GM19025 (cell line): ENCODE results near the gene TOGARAM1.

Source experiments
- ATAC-seq: cut with Tn5 transposase; IDR thresholded peaks from one replicate; pipeline ENCODE4 v1.9.1; 2021; ENCODE audit warnings: mild to moderate bottlenecking, low read depth, moderate library complexity; ENCODE audit not compliant: unreplicated experiment

TOGARAM1 gene

DNA sequence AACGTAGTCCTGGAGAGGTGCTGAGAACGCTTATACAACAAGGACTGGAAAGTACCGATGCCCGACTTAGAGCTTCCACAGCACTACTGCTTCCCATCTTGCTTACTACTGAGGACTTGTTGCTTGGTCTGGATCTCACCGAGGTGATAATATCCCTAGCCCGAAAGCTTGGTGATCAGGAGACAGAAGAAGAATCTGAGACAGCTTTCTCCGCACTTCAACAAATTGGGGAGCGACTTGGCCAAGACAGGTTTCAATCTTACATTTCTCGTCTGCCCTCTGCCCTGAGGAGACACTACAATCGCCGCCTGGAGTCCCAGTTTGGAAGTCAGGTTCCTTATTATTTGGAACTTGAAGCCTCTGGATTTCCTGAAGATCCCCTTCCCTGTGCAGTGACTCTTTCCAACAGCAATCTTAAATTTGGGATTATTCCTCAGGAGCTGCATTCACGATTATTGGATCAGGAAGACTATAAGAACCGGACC, 1.1 kb downstream of the TOGARAM1 start:
- no peak for ATAC-seq

DNA sequence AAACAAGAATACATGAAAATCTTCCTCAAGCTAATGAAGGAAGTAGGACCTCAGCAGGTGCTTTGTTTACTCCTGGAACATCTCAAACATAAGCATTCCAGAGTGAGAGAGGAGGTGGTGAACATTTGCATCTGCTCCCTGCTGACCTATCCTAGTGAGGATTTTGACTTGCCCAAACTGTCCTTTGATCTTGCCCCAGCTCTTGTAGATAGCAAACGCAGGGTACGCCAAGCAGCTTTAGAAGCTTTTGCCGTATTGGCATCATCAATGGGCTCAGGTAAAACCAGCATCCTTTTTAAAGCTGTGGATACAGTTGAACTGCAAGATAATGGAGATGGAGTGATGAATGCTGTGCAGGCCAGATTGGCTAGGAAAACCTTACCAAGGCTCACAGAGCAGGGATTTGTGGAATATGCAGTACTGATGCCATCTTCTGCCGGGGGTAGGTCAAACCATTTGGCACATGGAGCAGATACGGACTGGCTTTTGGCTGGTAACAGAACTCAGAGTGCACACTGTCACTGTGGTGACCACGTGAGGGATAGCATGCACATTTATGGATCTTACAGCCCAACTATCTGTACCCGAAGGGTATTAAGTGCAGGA, 1.9 kb downstream of the TOGARAM1 start:
- ATAC-seq: no peak

- no peak for ATAC-seq
Observed at GRCh38 chr14:44966601-44967336, 4.8 kb downstream of the TOGARAM1 start.

DNA sequence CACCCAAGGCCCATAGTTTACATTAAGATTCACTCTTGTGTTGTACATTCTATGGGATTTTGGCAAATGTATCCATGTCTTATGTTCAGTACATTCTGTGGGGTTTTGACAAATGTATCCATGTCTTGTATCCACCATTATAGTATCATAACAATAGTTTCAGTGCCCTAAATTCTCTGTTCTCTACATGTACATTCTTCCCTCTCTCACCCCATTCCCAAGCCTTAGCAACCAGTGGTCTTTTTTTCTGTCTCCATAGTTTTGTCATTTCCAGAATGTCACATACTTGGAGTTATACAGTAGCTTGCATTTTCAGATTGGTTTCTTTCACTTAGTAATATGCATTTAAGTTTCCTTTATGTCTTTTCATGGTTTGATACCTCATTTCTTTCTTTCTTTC, 6.7 kb downstream of the TOGARAM1 start:
- ATAC-seq: no peak

GRCh38 chr14:44970907-44971306, 8.9 kb downstream of the TOGARAM1 start:
- no peak for ATAC-seq

DNA sequence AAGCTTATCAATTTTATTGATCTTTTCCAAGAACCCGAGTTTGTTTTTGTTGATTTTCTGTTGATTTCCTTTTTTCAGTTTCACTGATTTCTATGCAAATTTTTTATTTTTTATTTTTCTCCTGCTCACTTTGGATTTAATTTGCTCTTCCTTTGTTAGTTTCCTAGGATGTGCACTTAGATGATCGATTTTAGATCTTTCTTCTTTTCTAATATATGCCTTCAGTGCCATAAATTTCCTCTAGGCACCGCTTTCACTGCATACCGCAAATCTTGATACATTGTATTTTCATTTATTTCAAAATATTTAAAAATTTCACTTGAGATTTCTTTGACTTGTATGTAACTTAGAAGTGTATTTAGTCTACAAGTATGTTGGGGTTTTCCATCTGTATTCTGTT, 9.5 kb downstream of the TOGARAM1 start:
- ATAC-seq: no peak

DNA sequence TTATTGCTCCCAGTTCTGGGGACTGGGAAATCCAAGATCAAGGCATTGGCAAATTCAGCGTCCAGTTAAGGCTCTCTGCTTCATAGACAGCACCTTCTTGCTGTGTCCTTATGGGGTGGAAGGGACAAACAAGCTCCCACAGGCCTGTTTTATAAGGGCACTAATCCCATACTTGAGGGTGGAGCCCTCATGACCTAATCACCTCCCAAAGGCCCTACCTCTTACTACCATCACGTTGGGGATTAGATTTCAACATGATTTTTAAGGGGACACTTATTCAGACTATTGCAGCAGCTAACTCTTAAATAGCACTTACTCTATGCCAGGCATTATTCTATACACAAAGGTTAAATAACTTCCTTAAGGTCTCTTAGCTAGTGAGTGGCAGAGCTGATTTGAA, 17.3 kb downstream of the TOGARAM1 start:
- ATAC-seq: no peak

DNA sequence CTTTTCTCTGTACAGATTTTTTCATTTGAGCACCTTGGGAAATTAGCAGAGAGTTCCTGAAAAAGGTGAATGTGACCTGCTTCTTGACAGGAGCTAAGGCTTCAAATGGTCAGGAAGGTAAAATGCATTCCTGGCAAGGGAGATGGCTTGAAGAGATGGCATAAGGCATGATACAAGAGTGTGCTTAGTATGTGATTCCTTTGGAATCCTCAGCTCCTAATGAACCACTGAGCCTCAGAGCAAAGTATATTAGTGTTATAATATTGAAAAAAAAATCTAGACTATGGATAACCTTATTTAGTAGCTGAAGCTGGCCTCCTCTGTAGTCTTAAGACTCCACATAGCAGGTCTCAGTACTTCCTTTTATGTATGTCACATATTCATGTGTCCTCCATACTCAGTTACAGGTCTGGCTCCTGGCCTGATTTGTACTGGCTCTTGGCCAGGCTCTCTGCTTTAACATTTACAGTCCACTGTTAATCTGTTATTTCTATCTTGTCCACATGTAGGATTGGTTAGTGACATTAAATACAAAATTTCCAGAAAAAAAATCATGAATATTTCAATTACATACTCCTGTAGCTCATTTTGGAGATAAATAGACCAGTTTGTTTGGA, 17.9 kb downstream of the TOGARAM1 start:
- no peak for ATAC-seq

GRCh38 chr14:44981198-44981597, 19.2 kb downstream of the TOGARAM1 start:
- ATAC-seq: no peak

DNA sequence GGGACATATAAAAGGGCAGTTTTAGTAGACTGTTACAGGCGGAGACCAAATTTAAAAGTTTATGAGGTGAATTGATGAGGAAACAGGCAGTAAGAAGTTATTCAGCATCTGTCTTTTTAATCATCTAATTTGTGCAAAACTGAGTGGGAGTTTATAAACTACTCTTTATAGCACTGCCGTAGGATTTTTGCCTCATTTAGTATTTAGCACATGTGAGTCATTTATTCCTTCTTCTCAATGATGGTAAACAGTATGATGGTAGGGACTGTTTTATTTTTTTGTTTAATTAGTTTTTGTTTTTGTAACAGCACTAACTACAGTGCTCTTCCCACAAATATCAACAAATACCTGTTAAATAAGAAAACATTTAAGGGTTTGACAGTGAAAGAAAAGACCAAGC, 20.6 kb downstream of the TOGARAM1 start:
- no peak for ATAC-seq

GRCh38 chr14:44988694-44989093, 26.7 kb downstream of the TOGARAM1 start:
- ATAC-seq: no peak

DNA sequence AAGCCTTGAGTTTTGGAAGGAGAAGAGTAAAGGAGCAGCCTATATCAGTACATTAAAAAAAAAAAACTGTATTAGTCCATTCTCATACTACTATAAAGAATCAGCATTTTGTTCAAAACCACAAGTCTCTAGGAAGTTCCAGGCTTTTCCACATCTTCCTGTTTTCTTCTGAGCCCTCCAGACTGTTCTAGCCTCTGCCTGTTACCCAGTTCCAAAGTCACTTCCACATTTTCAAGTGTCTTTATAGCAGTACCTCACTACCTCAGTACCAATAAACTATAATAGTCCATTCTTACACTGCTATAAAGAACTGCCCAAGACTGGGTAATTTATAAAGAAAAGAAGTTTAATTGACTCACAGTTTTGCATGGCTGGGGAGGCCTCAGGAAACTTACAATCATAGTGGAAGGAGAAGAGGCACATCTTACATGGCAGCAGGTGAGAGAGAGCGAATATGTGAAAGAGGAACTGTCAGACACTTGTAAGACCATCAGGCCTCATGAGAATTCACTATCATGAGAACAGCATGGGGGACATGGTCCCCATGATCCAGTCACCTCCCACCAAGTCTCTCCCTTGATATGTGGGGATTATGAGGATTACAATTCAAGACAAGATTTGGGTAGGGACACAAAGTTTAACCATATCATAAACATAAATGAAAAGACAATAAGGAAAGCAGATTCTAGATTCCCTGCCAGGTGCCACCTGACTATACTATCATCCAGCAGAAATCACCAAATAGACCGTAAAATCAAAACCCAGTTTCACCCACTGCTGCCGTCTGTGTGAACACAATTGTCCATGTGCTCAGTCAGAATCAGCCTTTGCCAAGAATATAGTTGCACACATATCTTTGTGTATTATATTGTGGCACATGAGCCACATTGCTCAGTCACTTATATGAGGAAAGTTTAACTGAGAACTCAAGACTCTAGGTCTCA, 27.8 kb downstream of the TOGARAM1 start:
- no peak for ATAC-seq

GRCh38 chr14:44990533-44990932, 28.5 kb downstream of the TOGARAM1 start:
- no peak for ATAC-seq

DNA sequence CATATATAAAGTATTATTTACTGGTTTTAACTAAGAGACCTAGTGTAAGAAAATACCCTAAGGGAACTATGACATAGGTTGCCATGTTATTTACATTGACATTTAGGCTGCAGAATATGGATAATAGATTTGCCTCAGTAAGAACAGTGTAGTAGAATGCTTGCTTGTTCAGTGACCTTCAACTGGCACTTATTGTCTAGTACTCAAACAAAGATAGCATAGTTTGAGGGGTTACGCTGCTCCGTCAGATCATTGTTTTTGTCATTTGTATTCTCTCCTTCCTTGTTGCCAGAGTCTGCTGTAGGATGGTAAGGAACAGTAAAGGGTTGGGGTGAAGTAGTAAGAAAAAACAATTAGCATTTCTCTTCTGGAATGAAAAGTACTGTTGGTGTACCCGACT, 33.2 kb downstream of the TOGARAM1 start:
- no peak for ATAC-seq

DNA sequence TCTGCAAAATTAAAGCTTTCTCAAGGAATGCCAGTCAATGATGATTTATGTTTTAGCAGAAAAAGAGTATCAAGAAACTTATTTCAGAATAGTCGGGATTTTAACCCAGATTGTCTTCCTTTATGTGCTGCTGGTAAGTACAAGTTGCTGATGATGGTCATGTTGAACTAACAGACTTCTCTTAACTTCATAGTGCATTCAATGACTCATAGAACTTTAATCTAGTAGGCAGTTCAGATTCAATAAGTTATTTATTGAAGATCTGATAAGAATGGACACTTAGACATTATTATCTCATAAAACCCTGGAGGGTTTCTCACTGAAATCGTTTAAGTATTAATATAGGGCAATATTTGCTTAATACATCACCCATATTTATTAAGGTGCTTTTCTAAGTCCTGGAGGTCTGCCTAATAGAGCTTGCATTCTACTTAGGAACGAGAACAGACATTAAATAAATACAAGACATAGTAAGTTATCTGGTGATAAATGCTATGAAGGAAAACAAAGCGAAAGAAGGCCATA, 33.8 kb downstream of the TOGARAM1 start:
- no peak for ATAC-seq

DNA sequence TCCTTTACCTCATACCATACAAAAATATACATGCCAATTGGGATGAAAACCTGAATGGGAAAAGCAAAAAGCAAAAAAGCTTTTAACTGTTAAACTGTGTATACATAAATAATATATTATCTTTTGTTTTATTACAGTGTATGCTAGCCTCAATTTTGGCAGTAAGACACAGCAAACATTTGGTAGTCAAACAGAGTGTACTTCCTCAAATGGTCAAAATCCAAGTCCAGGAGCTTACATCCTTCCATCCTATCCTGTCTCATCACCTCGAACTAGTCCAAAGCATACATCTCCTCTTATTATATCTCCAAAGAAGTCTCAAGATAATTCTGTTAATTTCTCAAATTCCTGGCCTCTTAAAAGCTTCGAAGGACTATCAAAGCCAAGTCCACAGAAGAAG, 41.9 kb downstream of the TOGARAM1 start:
- no peak for ATAC-seq

- ATAC-seq: no peak
Observed at GRCh38 chr14:45015133-45015532, 53.1 kb downstream of the TOGARAM1 start.

DNA sequence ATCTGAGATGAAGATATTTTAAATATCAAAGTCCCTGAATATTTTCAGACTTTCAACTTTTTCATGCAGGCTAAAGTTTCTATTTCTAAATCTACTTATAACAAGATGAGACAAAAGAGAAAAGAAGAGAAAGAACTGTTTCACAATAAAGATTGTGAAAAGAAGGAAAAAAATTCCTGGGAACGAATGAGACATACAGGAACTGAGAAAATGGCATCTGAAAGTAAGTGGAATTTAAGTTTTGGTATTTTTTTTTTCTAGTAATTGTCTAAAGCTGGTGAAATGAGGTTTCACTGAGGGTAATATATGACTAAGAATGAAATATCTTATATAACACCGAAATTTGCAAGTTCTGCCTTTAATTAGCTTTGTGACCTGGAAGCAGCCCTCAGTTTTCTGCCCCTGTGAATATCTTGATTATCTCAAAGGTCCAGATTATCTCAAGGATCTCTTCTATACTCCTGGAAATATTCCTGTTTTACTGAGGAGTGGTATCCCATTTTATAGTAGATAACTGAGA, 66.2 kb downstream of the TOGARAM1 start:
- no peak for ATAC-seq

- ATAC-seq: no peak
Observed at GRCh38 chr14:45034730-45035129, 72.7 kb downstream of the TOGARAM1 start.

GRCh38 chr14:45038256-45038655, 76.3 kb downstream of the TOGARAM1 start:
- no peak for ATAC-seq
